ENCODE measurements around the gene BEAN1. TPM values are rescaled to one million over a fixed set of nuclear protein-coding genes. Genes with fewer than 3 reads are reported as not detected.
"Not testable (repeated sequence)": the region's sequence is repeated elsewhere in the genome, so short reads cannot be mapped to it uniquely, and the experiment has no call there.

The BEAN1 gene
- total RNA-seq, 4 donors from 2014 or later, result 0.40 TPM; not detected in 3

GRCh38 chr16:66462912-66463311, 35.8 kb downstream of the BEAN1 start:
- in situ Hi-C loops (cut with MboI; ENCODE audit: low pct_ligation_motif_present in 1 of 4, low pct_unique_long_range_greater_than_20kb in 1 of 4, low sequenced_read_pairs in 3 of 4), result no loop called here
- Histone ChIP-seq H3K27me3 (peaks cover 56% of the 10 kb centered on the region), H3K9me3 (no peaks in the 10 kb centered on the region), H3K4me1 (no peaks in the 10 kb centered on the region), H3K4me3 (no peak overlapping the region), H3K36me3 (no peaks in the 10 kb centered on the region), H3K27ac (no peak overlapping the region)
- 47 to 50% methylated on average over 1 of the region's 1 CpG for WGBS, 2 donors (ENCODE audit: low coverage in 1 of 2)
- intact Hi-C loops (cut with DNase I; ENCODE audit: low total_unique reads), result no loop called here
- no peak for DNase-seq
- TF ChIP-seq EP300 (IDR thresholded peaks at IDR 0.05; ENCODE audit: low read depth) (no peak), POLR2A (IDR thresholded peaks at IDR 0.05) (no peak), POLR2AphosphoS5 (IDR thresholded peaks at IDR 0.05) (no peak), CTCF (IDR thresholded peaks at IDR 0.05) (no peak)

GRCh38 chr16:66465946-66466345, 38.9 kb downstream of the BEAN1 start:
- H3K9me3 ChIP-seq; H3K27ac ChIP-seq; intact Hi-C loops (cut with DNase I; ENCODE audit: low total_unique reads); H3K36me3 ChIP-seq; H3K4me3 ChIP-seq; DNase-seq; H3K4me1 ChIP-seq; in situ Hi-C loops (cut with MboI; ENCODE audit: low pct_ligation_motif_present in 1 of 4, low pct_unique_long_range_greater_than_20kb in 1 of 4, low sequenced_read_pairs in 3 of 4): not testable (repeated sequence)
- H3K27me3 ChIP-seq, result peaks cover 30% of the 10 kb centered on the region
- WGBS, 2 donors (ENCODE audit: low coverage in 1 of 2), result 88 to 90% methylated on average over 2 to 6 of the region's 6 CpGs

- WGBS, 2 donors (ENCODE audit: low coverage in 1 of 2), result 86 to 93% methylated on average over 5 to 6 of the region's 6 CpGs
Measured at GRCh38 chr16:66466636-66467035, 39.5 kb downstream of the BEAN1 start.

GRCh38 chr16:66467611-66468010, 40.5 kb downstream of the BEAN1 start:
- in situ Hi-C loops (cut with MboI; ENCODE audit: low pct_ligation_motif_present in 1 of 4, low pct_unique_long_range_greater_than_20kb in 1 of 4, low sequenced_read_pairs in 3 of 4) (no loop called here), intact Hi-C loops (cut with DNase I; ENCODE audit: low total_unique reads) (no loop called here)
- Histone ChIP-seq H3K9me3 (no peaks in the 10 kb centered on the region), H3K4me1 (no peaks in the 10 kb centered on the region), H3K27me3 (peaks cover 22% of the 10 kb centered on the region), H3K4me3 (no peak overlapping the region), H3K36me3 (no peaks in the 10 kb centered on the region), H3K27ac (no peak overlapping the region)
- DNase-seq, result no peak
- WGBS, 2 donors (ENCODE audit: low coverage in 1 of 2), result 94% methylated on average over 5 of the region's 5 CpGs; no CpG with 5 or more reads in 1 of the 2 donors
- TF ChIP-seq POLR2A (IDR thresholded peaks at IDR 0.05) (no peak), CTCF (IDR thresholded peaks at IDR 0.05) (no peak), POLR2AphosphoS5 (IDR thresholded peaks at IDR 0.05) (no peak), EP300 (IDR thresholded peaks at IDR 0.05; ENCODE audit: low read depth) (no peak)

More at GRCh38 chr16:66466636-66467035, 39.5 kb downstream of the BEAN1 start:
- H3K9me3 ChIP-seq; H3K4me1 ChIP-seq; in situ Hi-C loops (cut with MboI; ENCODE audit: low pct_ligation_motif_present in 1 of 4, low pct_unique_long_range_greater_than_20kb in 1 of 4, low sequenced_read_pairs in 3 of 4); intact Hi-C loops (cut with DNase I; ENCODE audit: low total_unique reads); DNase-seq; H3K4me3 ChIP-seq; H3K36me3 ChIP-seq; H3K27ac ChIP-seq: not testable (repeated sequence)
- peaks cover 27% of the 10 kb centered on the region for H3K27me3 ChIP-seq

GRCh38 chr16:66468321-66468965, 41.3 kb downstream of the BEAN1 start:
- 80 to 84% methylated on average over 2 to 11 of the region's 11 CpGs for WGBS, 2 donors (ENCODE audit: low coverage in 1 of 2)
- H3K27ac ChIP-seq, result no peak overlapping the region
- in situ Hi-C loops (cut with MboI; ENCODE audit: low pct_ligation_motif_present in 1 of 4, low pct_unique_long_range_greater_than_20kb in 1 of 4, low sequenced_read_pairs in 3 of 4) (no loop called here), intact Hi-C loops (cut with DNase I; ENCODE audit: low total_unique reads) (no loop called here)
- H3K9me3 ChIP-seq, result no peaks in the 10 kb centered on the region
- H3K4me3 ChIP-seq, result no peak overlapping the region
- peaks cover 22% of the 10 kb centered on the region for H3K27me3 ChIP-seq
- DNase-seq, result no peak
- no peaks in the 10 kb centered on the region for H3K36me3 ChIP-seq
- TF ChIP-seq CTCF (IDR thresholded peaks at IDR 0.05) (no peak), POLR2A (IDR thresholded peaks at IDR 0.05) (no peak), EP300 (IDR thresholded peaks at IDR 0.05; ENCODE audit: low read depth) (no peak), POLR2AphosphoS5 (IDR thresholded peaks at IDR 0.05) (no peak)
- H3K4me1 ChIP-seq, result no peaks in the 10 kb centered on the region

Data from transverse colon (tissue), 4 donors.